Parathyroid adenoma (tissue), 2 donors: Measurements from ENCODE around the gene CLC.

Experiments used
- H2AFZ ChIP-seq: fragments of 300-600 bp; sonication (generic); one replicate; pipeline ENCODE4 v1.7.0; 2017; ENCODE audit warnings: antibody characterized with exemption, mild to moderate bottlenecking
- H3K27ac ChIP-seq: fragments of 300-600 bp; sonication (generic); one replicate; pipeline ENCODE4 v1.7.0; 2017
- H3K27me3 ChIP-seq: fragments of 300-600 bp; sonication (generic); one replicate; pipeline ENCODE4 v1.7.0; 2017; ENCODE audit warnings: low read length; ENCODE audit not compliant: control insufficient read depth, insufficient read depth
- H3K36me3 ChIP-seq: fragments of 300-600 bp; sonication (generic); one replicate; pipeline ENCODE4 v1.7.0; 2017; ENCODE audit warnings: low read length; ENCODE audit not compliant: control insufficient read depth, insufficient read depth
- H3K4me1 ChIP-seq: fragments of 300-600 bp; sonication (generic); one replicate; pipeline ENCODE4 v1.7.0; 2017; ENCODE audit warnings: control low read depth
- H3K4me2 ChIP-seq: fragments of 300-600 bp; sonication (generic); one replicate; pipeline ENCODE4 v1.7.0; 2017; ENCODE audit warnings: low read length
- H3K4me3 ChIP-seq: fragments of 300-600 bp; sonication (generic); one replicate; pipeline ENCODE4 v1.7.0; 2017; ENCODE audit warnings: low read depth, low read length
- H3K79me2 ChIP-seq: fragments of 300-600 bp; sonication (generic); one replicate; pipeline ENCODE4 v1.7.0; 2017; ENCODE audit warnings: control low read depth
- H3K9ac ChIP-seq: fragments of 300-600 bp; sonication (generic); one replicate; pipeline ENCODE4 v1.7.0; 2017; ENCODE audit warnings: mild to moderate bottlenecking
- H3K9me3 ChIP-seq: fragments of 300-600 bp; sonication (generic); one replicate; pipeline ENCODE4 v1.7.0; 2017; ENCODE audit warnings: low read length; ENCODE audit not compliant: control insufficient read depth
- CTCF ChIP-seq: fragments of 300-600 bp; sonication (generic); IDR thresholded peaks from one replicate; pipeline ENCODE4 v1.7.0; 2017; ENCODE audit warnings: antibody characterized with exemption, mild to moderate bottlenecking
- donor health status: primary hyperparathyroidism.

Gene CLC

GRCh38 chr19:39686739-39687138 lies 51.1 kb downstream of the CLC start:
- H2AFZ ChIP-seq, result no peak overlapping the region
- H3K27ac ChIP-seq, result no peak overlapping the region
- H3K27me3 ChIP-seq, result no peaks in the 10 kb centered on the region
- no peak overlapping the region for H3K4me2 ChIP-seq
- TF ChIP-seq CTCF, result no peak
- no peaks in the 10 kb centered on the region for H3K9me3 ChIP-seq
- H3K79me2 ChIP-seq, result no peaks in the 10 kb centered on the region
- no peaks in the 10 kb centered on the region for H3K4me1 ChIP-seq
- no peak overlapping the region for H3K9ac ChIP-seq
- H3K4me3 ChIP-seq, result no peak overlapping the region
- no peaks in the 10 kb centered on the region for H3K36me3 ChIP-seq

DNA sequence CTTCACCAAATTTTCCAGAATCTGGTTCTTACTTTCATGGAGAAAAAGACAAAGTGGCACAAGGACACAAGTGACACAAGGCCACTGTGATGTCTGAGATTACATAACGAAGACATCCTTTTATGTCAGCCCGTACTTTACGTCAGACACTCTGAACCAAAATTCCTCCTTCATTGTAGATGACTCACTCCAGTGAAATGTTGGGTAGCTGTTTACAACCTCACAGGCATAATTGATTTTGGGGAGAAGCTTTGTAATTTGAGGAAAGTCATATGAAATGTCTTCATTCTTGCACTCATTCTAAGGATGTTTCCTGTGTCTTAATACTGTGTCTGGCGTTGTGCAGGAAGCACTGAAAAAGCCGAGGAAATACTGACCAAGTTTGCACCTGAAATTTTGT lies 53.6 kb downstream of the CLC start:
- no peak for TF ChIP-seq CTCF

GRCh38 chr19:39681416-39681815 lies 56.4 kb downstream of the CLC start:
- H2AFZ ChIP-seq, result no peak overlapping the region
- H3K9me3 ChIP-seq, result no peaks in the 10 kb centered on the region
- H3K79me2 ChIP-seq, result no peaks in the 10 kb centered on the region
- no peak overlapping the region for H3K4me3 ChIP-seq
- TF ChIP-seq CTCF, result no peak
- no peaks in the 10 kb centered on the region for H3K36me3 ChIP-seq
- no peak overlapping the region for H3K4me2 ChIP-seq
- no peak overlapping the region for H3K9ac ChIP-seq
- H3K27ac ChIP-seq, result no peak overlapping the region
- peaks cover 21% of the 10 kb centered on the region for H3K4me1 ChIP-seq
- H3K27me3 ChIP-seq, result no peaks in the 10 kb centered on the region

More for the DNA sequence above, 53.6 kb downstream of the CLC start:
- H3K36me3 ChIP-seq, result no peaks in the 10 kb centered on the region
- no peaks in the 10 kb centered on the region for H3K27me3 ChIP-seq
- H3K4me3 ChIP-seq, result no peak overlapping the region
- H3K9me3 ChIP-seq, result no peaks in the 10 kb centered on the region
- H3K4me1 ChIP-seq, result peaks cover 2% of the 10 kb centered on the region
- no peak overlapping the region for H2AFZ ChIP-seq
- H3K9ac ChIP-seq, result no peak overlapping the region
- no peak overlapping the region for H3K4me2 ChIP-seq
- no peak overlapping the region for H3K27ac ChIP-seq
- no peaks in the 10 kb centered on the region for H3K79me2 ChIP-seq
